H9 (cell line): ENCODE data around the gene MYO1F. TPM values are rescaled to one million over a fixed set of nuclear protein-coding genes. Genes with fewer than 3 reads are reported as not detected.

ENCODE experiments used
- DNase-seq: peaks from one replicate; pipeline ENCODE4 v3.0.0-alpha.2; 2017
- H2AFZ ChIP-seq: one replicate; pipeline ENCODE4 v1.6.1; 2013; ENCODE audit warnings: mild to moderate bottlenecking, low read length, control low read depth, moderate library complexity
- H2AK5ac ChIP-seq: 2 replicates; pipeline ENCODE4 v1.6.1; 2013; ENCODE audit warnings: low read length, control low read depth, mixed read lengths; ENCODE audit not compliant: insufficient read length
- H2BK120ac ChIP-seq: one replicate; pipeline ENCODE4 v1.6.1; 2013; ENCODE audit warnings: low read depth, mild to moderate bottlenecking, low read length, control low read depth, inconsistent platforms; ENCODE audit not compliant: poor library complexity, severe bottlenecking
- H2BK12ac ChIP-seq: 2 replicates; pipeline ENCODE4 v1.6.1; 2013; ENCODE audit warnings: low read length, control low read depth, mixed read lengths, low read depth; ENCODE audit not compliant: insufficient read length
- H2BK15ac ChIP-seq: 2 replicates; pipeline ENCODE4 v1.6.1; 2013; ENCODE audit warnings: low read depth, low read length, control low read depth
- H2BK20ac ChIP-seq: one replicate; pipeline ENCODE4 v1.6.1; 2013; ENCODE audit warnings: low read depth, mild to moderate bottlenecking, low read length, control low read depth, inconsistent platforms; ENCODE audit not compliant: poor library complexity, severe bottlenecking
- H2BK5ac ChIP-seq: 2 replicates; pipeline ENCODE4 v1.6.1; 2013; ENCODE audit warnings: low read length, control low read depth, mixed read lengths; ENCODE audit not compliant: insufficient read length
- H3K14ac ChIP-seq: 2 replicates; pipeline ENCODE4 v1.6.1; 2013; ENCODE audit warnings: low read length, control low read depth; ENCODE audit not compliant: insufficient read depth
- H3K18ac ChIP-seq: 2 replicates; pipeline ENCODE4 v1.6.1; 2013; ENCODE audit warnings: low read depth, mild to moderate bottlenecking, mixed read lengths, low read length, control low read depth; ENCODE audit not compliant: insufficient read length
- H3K23ac ChIP-seq: 2 replicates; pipeline ENCODE4 v1.6.1; 2013; ENCODE audit warnings: low read length, control low read depth, mixed read lengths, low read depth; ENCODE audit not compliant: insufficient read length
- H3K23me2 ChIP-seq: 2 replicates; pipeline ENCODE4 v1.6.1; 2013; ENCODE audit warnings: low read depth, mild to moderate bottlenecking, mixed read lengths, low read length, control low read depth; ENCODE audit not compliant: insufficient read length, poor library complexity, severe bottlenecking
- H3K27ac ChIP-seq: 2 replicates; pipeline ENCODE4 v1.5.1; 2013; ENCODE audit warnings: low read length, control low read depth, mixed read lengths, low read depth; ENCODE audit not compliant: insufficient read length
- H3K27me3 ChIP-seq: 2 replicates; pipeline ENCODE4 v1.6.1; 2013; ENCODE audit warnings: low read length, control low read depth, inconsistent platforms; ENCODE audit not compliant: insufficient read depth
- H3K4ac ChIP-seq: 2 replicates; pipeline ENCODE4 v1.6.1; 2013; ENCODE audit warnings: low read depth, mild to moderate bottlenecking, control low read depth, inconsistent platforms, low read length, moderate library complexity
- H3K4me1 ChIP-seq: 2 replicates; pipeline ENCODE4 v1.6.1; 2013; ENCODE audit warnings: low read length, control low read depth, inconsistent platforms; ENCODE audit not compliant: insufficient read depth
- H3K4me2 ChIP-seq: 2 replicates; pipeline ENCODE4 v1.6.1; 2013; ENCODE audit warnings: low read length, control low read depth, mixed read lengths; ENCODE audit not compliant: insufficient read length, insufficient read depth
- H3K56ac ChIP-seq: 2 replicates; pipeline ENCODE4 v1.6.1; 2013; ENCODE audit warnings: low read depth, mild to moderate bottlenecking, mixed read lengths, low read length, control low read depth; ENCODE audit not compliant: insufficient read length
- H3K79me1 ChIP-seq: 2 replicates; pipeline ENCODE4 v1.6.1; 2013; ENCODE audit warnings: low read depth, mild to moderate bottlenecking, moderate library complexity, low read length, control low read depth, inconsistent platforms; ENCODE audit not compliant: insufficient read depth, poor library complexity, severe bottlenecking
- H3K79me2 ChIP-seq: 2 replicates; pipeline ENCODE4 v1.6.1; 2013; ENCODE audit warnings: low read length, control low read depth, inconsistent platforms; ENCODE audit not compliant: insufficient read depth
- H3K9ac ChIP-seq: 2 replicates; pipeline ENCODE4 v1.6.1; 2013; ENCODE audit warnings: low read length, control low read depth, mixed read lengths; ENCODE audit not compliant: insufficient read length; ENCODE audit errors: extremely low read depth
- H3K9me3 ChIP-seq: one replicate; pipeline ENCODE4 v1.6.1; 2013; ENCODE audit warnings: low read depth, low read length, inconsistent platforms; ENCODE audit not compliant: control insufficient read depth
- H3T11ph ChIP-seq: one replicate; pipeline ENCODE4 v1.6.1; 2013; ENCODE audit warnings: mild to moderate bottlenecking, low read length, control low read depth, inconsistent platforms
- H4K20me1 ChIP-seq: one replicate; pipeline ENCODE4 v1.6.1; 2013; ENCODE audit not compliant: control insufficient read depth, insufficient read length, insufficient read depth
- H4K5ac ChIP-seq: 2 replicates; pipeline ENCODE4 v1.6.1; 2013; ENCODE audit warnings: low read depth, mild to moderate bottlenecking, mixed read lengths, low read length, control low read depth; ENCODE audit not compliant: insufficient read length
- H4K8ac ChIP-seq: replicated peaks from 2 replicates; pipeline ENCODE4 v1.6.1; 2013; ENCODE audit warnings: low read length, control low read depth, mixed read lengths, low read depth; ENCODE audit not compliant: insufficient read length
- H4K91ac ChIP-seq: 2 replicates; pipeline ENCODE4 v1.6.1; 2013; ENCODE audit warnings: low read depth, mild to moderate bottlenecking, moderate library complexity, mixed read lengths, low read length, control low read depth; ENCODE audit not compliant: insufficient read length
- H3K27ac Mint-ChIP-seq, 3 experiments: 2 replicates in 2 of 3; 3 replicates in 1 of 3; pipeline ENCODE4 v1.8.0; 2020 to 2021; ENCODE audit warnings: mixed read lengths in 3 of 3, mild to moderate bottlenecking in 1 of 3, moderate library complexity in 1 of 3
- H3K27me3 Mint-ChIP-seq: 2 replicates; pipeline ENCODE4 v1.8.0; 2021; ENCODE audit warnings: low read depth, mild to moderate bottlenecking, moderate library complexity, mixed read lengths
- H3K36me3 Mint-ChIP-seq, 3 experiments: 2 replicates in 2 of 3; 3 replicates in 1 of 3; pipeline ENCODE4 v1.8.0; 2020 to 2021; ENCODE audit warnings: low read depth in 3 of 3, mixed read lengths in 3 of 3; ENCODE audit not compliant: insufficient read depth in 1 of 3
- H3K4me1 Mint-ChIP-seq, 2 experiments: 2 replicates each; pipeline ENCODE4 v1.8.0; 2020; ENCODE audit warnings: mixed read lengths in 2 of 2
- H3K4me3 Mint-ChIP-seq, 2 experiments: 2 replicates in 1 of 2; 3 replicates in 1 of 2; pipeline ENCODE4 v1.8.0; 2020 to 2021; ENCODE audit warnings: mild to moderate bottlenecking in 2 of 2, mixed read lengths in 2 of 2, moderate library complexity in 1 of 2
- H3K9me3 Mint-ChIP-seq, 2 experiments: 2 replicates in 1 of 2; 3 replicates in 1 of 2; pipeline ENCODE4 v1.8.0; 2020; ENCODE audit warnings: mild to moderate bottlenecking in 2 of 2, mixed read lengths in 2 of 2, moderate library complexity in 1 of 2
- WGBS: extraction: QIAGEN DNeasy Blood & Tissue Kit; methylation state at CpG from one replicate; pipeline ENCODE4 v1.1.7; 2013; ENCODE audit warnings: missing lambda C conversion rate, low lambda C conversion rate, mixed read lengths; ENCODE audit not compliant: insufficient read length; ENCODE audit errors: extremely low coverage; 5-methylcytosine and 5-hydroxymethylcytosine counted together
- total RNA-seq: library from RNA; stranded (reverse); gene quantifications from 2 replicates; pipeline ENCODE4 v1.2.1, GENCODE V29; 2021
- TF ChIP-seq, protein P1 (sequence below): fragments of 200-600 bp; sonication (generic); conservative IDR thresholded peaks from 3 replicates; pipeline ENCODE4 v1.8.0; 2021; ENCODE audit warnings: antibody characterized with exemption, mild to moderate bottlenecking

MYO1F gene
- total RNA-seq, 1 experiment from 2014 or later: 1.0 TPM

DNA sequence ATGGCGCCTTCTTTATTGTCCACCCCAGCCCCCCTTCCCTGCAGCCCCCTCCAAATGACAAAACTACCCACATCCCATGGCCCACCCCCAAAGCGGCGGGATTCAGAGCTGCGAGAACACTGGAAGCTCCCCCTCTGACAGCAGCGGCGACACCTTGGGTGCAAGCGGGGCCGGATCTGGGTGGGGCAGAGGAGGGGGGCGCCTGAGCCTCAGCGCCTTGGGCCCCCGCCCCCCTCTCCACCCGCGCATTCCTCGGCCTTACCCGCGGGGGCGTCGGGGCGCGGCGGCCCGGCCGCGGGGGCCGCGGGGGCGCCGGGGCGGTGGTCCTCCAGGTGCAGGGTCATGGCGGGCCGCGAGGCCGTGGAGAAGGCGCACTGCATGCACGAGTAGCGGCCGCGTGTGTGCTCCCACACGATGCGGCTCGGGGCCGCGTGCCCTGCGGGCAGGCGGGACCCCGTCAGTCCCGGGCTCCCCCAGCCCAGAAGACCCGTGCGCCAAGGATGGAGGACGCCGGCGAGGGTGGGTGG, 66.6 kb downstream of the MYO1F start:
- no CpG with 5 or more reads among the region's 52 CpGs for WGBS
- no peaks in the 10 kb centered on the region for H3K79me1 ChIP-seq
- H2BK5ac ChIP-seq: no peak overlapping the region
- Mint-ChIP-seq H3K36me3 (peaks cover 2 to 10% (median 7%) of the 10 kb centered on the region in 3 experiments; a peak in 3 of 7 replicates), H3K27me3 (no peaks in the 10 kb centered on the region; the same call in 1 of the 2 replicates), H3K27ac (no peak overlapping the region), H3K4me1 (peaks cover 11 to 30% of the 10 kb centered on the region in 2 experiments), H3K4me3 (no peak overlapping the region), H3K9me3 (no peaks in the 10 kb centered on the region)
- peaks cover 14% of the 10 kb centered on the region for H3K23me2 ChIP-seq
- no peak overlapping the region for H2AFZ ChIP-seq
- no peaks in the 10 kb centered on the region for H3K9me3 ChIP-seq
- no peak overlapping the region for H4K5ac ChIP-seq
- H3K23ac ChIP-seq: no peak overlapping the region
- H2BK12ac ChIP-seq: no peak overlapping the region
- no peak overlapping the region for H2AK5ac ChIP-seq
- no peak overlapping the region for H2BK20ac ChIP-seq
- H3K4me1 ChIP-seq: no peaks in the 10 kb centered on the region; the same call in 1 of the 2 replicates
- no peaks in the 10 kb centered on the region for H4K20me1 ChIP-seq
- H2BK15ac ChIP-seq: no peak overlapping the region
- DNase-seq: no peak
- H3K4ac ChIP-seq: no peak overlapping the region
- no peak overlapping the region for H2BK120ac ChIP-seq
- no peak overlapping the region for H4K8ac ChIP-seq
- no peak overlapping the region for H3K56ac ChIP-seq
- no peak overlapping the region for H4K91ac ChIP-seq
- H3T11ph ChIP-seq: no peak overlapping the region
- H3K27ac ChIP-seq: no peak overlapping the region
- no peak overlapping the region for H3K14ac ChIP-seq
- no peak overlapping the region for H3K9ac ChIP-seq
- no peak overlapping the region for H3K18ac ChIP-seq
- H3K79me2 ChIP-seq: no peaks in the 10 kb centered on the region
- H3K27me3 ChIP-seq: no peaks in the 10 kb centered on the region
- TF ChIP-seq, protein P1, sequence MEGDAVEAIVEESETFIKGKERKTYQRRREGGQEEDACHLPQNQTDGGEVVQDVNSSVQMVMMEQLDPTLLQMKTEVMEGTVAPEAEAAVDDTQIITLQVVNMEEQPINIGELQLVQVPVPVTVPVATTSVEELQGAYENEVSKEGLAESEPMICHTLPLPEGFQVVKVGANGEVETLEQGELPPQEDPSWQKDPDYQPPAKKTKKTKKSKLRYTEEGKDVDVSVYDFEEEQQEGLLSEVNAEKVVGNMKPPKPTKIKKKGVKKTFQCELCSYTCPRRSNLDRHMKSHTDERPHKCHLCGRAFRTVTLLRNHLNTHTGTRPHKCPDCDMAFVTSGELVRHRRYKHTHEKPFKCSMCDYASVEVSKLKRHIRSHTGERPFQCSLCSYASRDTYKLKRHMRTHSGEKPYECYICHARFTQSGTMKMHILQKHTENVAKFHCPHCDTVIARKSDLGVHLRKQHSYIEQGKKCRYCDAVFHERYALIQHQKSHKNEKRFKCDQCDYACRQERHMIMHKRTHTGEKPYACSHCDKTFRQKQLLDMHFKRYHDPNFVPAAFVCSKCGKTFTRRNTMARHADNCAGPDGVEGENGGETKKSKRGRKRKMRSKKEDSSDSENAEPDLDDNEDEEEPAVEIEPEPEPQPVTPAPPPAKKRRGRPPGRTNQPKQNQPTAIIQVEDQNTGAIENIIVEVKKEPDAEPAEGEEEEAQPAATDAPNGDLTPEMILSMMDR: no peak
- H3K4me2 ChIP-seq: no peak overlapping the region
